ENCODE results near the gene NME4.

NME4 gene

DNA sequence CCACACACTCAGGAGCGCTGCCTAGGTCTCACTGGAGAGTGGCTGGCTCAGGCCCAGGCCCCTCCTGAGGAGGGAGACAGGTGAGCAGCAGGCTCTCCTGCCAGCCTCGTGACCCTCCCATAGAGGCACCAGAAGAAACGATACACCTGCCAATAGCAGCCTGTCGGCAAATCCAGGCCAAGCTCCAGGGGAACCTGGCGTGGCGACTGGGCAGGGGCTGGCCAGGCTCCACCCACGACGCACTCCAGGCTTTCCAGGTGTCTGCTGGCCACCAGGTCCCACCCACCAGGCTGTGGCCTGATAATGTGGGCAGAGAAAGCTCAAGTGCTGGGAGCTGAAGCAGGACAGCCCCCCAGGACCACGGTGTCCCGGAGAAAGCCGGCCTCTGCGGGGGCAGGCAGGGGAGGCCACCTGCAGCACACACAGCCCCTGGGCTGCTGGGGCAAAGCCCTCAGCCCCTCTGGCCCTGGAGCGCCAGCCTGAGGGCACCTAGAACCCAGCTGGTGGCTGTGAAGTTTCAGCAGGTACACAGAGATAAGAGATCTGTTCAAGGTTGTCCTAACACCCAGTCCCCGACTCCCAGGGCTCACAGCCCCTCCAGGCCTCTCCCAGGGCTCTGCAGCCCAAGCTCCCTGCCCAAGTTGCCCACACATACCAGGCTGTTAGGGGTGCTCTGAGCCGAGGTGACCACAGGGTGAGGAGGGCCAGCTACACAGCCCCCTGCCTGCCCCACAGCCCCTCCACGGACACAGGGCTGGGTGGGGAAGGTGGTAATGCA is 17.6 kb upstream of the NME4 start:
- no peak overlapping the region for H3K27ac ChIP-seq (ENCODE audit: extremely low read depth, low read depth, low read length)
- no peaks in the 10 kb centered on the region for H3K4me1 ChIP-seq (ENCODE audit: control insufficient read depth, insufficient read depth, low read length)
- ChIA-PET CTCF (interaction anchor here (1.0 kb wide), 1 partner anchor 9 kb away, joined by 3 read pairs; the partner anchor contains the start of gene MRPL28), POLR2A (interaction anchor here (0.6 to 1.1 kb wide), 2 partner anchors 9 to 70 kb away, joined by 3 read pairs; partner anchors contain the start of gene MRPL28)
- peaks cover 0 to 29% of the 10 kb centered on the region in 2 experiments; a peak in 1 of 3 replicates for H3K36me3 ChIP-seq (ENCODE audit: control insufficient read depth in 2 of 2, insufficient read depth in 1 of 2, low read length in 2 of 2)
- no peaks in the 10 kb centered on the region for H3K9me3 ChIP-seq (ENCODE audit: control insufficient read depth, insufficient read depth, low read depth, low read length)
- H3K4me3 ChIP-seq (ENCODE audit: low read depth, low read length), result no peak overlapping the region
- TF ChIP-seq ZBTB20 (tag by site-specific recombination; IDR thresholded peaks at IDR 0.05) (no peak), ZNF785 (tag by site-specific recombination; IDR thresholded peaks at IDR 0.05) (no peak), SP2 (tag by site-specific recombination; IDR thresholded peaks at IDR 0.05) (no peak), MEIS1 (CRISPR knock-in tag; IDR thresholded peaks at IDR 0.05; ENCODE audit: borderline replicate concordance) (no peak), TCF7L2 (IDR thresholded peaks at IDR 0.05; ENCODE audit: borderline replicate concordance, low read depth, low read length) (no peak), ZNF221 (tag by site-specific recombination; IDR thresholded peaks at IDR 0.05; ENCODE audit: borderline replicate concordance) (no peak), SETDB1 (IDR thresholded peaks at IDR 0.05; ENCODE audit: insufficient read length, low read length) (no peak), ZFHX2 (tag by site-specific recombination; conservative IDR thresholded peaks at IDR 0.05) (no peak; the same call in 1 of the 2 replicates), ZNF548 (tag by site-specific recombination; IDR thresholded peaks at IDR 0.05) (no peak), ZNF248 (tag by site-specific recombination; IDR thresholded peaks at IDR 0.05) (no peak), ZBTB8A (tag by site-specific recombination; IDR thresholded peaks at IDR 0.05) (peak; percentile 44), SCRT1 (tag by site-specific recombination; IDR thresholded peaks at IDR 0.05; ENCODE audit: borderline replicate concordance) (no peak), SCRT2 (tag by site-specific recombination; IDR thresholded peaks at IDR 0.05) (no peak), ZEB2 (tag by site-specific recombination; IDR thresholded peaks at IDR 0.05) (no peak), ZNF747 (tag by site-specific recombination; IDR thresholded peaks at IDR 0.05) (no peak), EGR2 (tag by site-specific recombination; IDR thresholded peaks at IDR 0.05; ENCODE audit: low read depth) (peak; percentile 32), ZIC2 (tag by site-specific recombination; IDR thresholded peaks at IDR 0.05) (peak; percentile 9; the same call in 1 of the 2 replicates)
- TF ChIP-seq, protein P1, sequence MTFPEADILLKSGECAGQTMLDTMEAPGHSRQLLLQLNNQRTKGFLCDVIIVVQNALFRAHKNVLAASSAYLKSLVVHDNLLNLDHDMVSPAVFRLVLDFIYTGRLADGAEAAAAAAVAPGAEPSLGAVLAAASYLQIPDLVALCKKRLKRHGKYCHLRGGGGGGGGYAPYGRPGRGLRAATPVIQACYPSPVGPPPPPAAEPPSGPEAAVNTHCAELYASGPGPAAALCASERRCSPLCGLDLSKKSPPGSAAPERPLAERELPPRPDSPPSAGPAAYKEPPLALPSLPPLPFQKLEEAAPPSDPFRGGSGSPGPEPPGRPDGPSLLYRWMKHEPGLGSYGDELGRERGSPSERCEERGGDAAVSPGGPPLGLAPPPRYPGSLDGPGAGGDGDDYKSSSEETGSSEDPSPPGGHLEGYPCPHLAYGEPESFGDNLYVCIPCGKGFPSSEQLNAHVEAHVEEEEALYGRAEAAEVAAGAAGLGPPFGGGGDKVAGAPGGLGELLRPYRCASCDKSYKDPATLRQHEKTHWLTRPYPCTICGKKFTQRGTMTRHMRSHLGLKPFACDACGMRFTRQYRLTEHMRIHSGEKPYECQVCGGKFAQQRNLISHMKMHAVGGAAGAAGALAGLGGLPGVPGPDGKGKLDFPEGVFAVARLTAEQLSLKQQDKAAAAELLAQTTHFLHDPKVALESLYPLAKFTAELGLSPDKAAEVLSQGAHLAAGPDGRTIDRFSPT (tag by site-specific recombination; IDR thresholded peaks at IDR 0.05), result peak; percentile 59; the same call in 1 of the 2 replicates
- TF ChIP-seq, protein P2, sequence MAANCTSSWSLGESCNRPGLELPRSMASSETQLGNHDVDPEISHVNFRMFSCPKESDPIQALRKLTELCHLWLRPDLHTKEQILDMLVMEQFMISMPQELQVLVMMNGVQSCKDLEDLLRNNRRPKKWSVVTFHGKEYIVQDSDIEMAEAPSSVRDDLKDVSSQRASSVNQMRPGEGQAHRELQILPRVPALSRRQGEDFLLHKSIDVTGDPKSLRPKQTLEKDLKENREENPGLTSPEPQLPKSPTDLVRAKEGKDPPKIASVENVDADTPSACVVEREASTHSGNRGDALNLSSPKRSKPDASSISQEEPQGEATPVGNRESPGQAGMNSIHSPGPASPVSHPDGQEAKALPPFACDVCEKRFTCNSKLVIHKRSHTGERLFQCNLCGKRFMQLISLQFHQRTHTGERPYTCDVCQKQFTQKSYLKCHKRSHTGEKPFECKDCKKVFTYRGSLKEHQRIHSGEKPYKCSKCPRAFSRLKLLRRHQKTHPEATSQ (tag by site-specific recombination; IDR thresholded peaks at IDR 0.05), result no peak
- TF ChIP-seq, protein P3, sequence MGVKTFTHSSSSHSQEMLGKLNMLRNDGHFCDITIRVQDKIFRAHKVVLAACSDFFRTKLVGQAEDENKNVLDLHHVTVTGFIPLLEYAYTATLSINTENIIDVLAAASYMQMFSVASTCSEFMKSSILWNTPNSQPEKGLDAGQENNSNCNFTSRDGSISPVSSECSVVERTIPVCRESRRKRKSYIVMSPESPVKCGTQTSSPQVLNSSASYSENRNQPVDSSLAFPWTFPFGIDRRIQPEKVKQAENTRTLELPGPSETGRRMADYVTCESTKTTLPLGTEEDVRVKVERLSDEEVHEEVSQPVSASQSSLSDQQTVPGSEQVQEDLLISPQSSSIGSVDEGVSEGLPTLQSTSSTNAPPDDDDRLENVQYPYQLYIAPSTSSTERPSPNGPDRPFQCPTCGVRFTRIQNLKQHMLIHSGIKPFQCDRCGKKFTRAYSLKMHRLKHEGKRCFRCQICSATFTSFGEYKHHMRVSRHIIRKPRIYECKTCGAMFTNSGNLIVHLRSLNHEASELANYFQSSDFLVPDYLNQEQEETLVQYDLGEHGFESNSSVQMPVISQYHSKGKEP (tag by site-specific recombination; IDR thresholded peaks at IDR 0.05), result no peak
- TF ChIP-seq, protein P4, sequence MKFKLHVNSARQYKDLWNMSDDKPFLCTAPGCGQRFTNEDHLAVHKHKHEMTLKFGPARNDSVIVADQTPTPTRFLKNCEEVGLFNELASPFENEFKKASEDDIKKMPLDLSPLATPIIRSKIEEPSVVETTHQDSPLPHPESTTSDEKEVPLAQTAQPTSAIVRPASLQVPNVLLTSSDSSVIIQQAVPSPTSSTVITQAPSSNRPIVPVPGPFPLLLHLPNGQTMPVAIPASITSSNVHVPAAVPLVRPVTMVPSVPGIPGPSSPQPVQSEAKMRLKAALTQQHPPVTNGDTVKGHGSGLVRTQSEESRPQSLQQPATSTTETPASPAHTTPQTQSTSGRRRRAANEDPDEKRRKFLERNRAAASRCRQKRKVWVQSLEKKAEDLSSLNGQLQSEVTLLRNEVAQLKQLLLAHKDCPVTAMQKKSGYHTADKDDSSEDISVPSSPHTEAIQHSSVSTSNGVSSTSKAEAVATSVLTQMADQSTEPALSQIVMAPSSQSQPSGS (tag by site-specific recombination; IDR thresholded peaks at IDR 0.05; ENCODE audit: low read depth), result no peak
- TF ChIP-seq, protein P5, sequence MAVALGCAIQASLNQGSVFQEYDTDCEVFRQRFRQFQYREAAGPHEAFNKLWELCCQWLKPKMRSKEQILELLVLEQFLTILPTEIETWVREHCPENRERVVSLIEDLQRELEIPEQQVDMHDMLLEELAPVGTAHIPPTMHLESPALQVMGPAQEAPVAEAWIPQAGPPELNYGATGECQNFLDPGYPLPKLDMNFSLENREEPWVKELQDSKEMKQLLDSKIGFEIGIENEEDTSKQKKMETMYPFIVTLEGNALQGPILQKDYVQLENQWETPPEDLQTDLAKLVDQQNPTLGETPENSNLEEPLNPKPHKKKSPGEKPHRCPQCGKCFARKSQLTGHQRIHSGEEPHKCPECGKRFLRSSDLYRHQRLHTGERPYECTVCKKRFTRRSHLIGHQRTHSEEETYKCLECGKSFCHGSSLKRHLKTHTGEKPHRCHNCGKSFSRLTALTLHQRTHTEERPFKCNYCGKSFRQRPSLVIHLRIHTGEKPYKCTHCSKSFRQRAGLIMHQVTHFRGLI (tag by site-specific recombination; IDR thresholded peaks at IDR 0.05), result no peak
- TF ChIP-seq, protein P6, sequence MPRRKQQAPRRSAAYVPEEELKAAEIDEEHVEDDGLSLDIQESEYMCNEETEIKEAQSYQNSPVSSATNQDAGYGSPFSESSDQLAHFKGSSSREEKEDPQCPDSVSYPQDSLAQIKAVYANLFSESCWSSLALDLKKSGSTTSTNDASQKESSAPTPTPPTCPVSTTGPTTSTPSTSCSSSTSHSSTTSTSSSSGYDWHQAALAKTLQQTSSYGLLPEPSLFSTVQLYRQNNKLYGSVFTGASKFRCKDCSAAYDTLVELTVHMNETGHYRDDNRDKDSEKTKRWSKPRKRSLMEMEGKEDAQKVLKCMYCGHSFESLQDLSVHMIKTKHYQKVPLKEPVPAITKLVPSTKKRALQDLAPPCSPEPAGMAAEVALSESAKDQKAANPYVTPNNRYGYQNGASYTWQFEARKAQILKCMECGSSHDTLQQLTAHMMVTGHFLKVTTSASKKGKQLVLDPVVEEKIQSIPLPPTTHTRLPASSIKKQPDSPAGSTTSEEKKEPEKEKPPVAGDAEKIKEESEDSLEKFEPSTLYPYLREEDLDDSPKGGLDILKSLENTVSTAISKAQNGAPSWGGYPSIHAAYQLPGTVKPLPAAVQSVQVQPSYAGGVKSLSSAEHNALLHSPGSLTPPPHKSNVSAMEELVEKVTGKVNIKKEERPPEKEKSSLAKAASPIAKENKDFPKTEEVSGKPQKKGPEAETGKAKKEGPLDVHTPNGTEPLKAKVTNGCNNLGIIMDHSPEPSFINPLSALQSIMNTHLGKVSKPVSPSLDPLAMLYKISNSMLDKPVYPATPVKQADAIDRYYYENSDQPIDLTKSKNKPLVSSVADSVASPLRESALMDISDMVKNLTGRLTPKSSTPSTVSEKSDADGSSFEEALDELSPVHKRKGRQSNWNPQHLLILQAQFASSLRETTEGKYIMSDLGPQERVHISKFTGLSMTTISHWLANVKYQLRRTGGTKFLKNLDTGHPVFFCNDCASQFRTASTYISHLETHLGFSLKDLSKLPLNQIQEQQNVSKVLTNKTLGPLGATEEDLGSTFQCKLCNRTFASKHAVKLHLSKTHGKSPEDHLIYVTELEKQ (tag by site-specific recombination; IDR thresholded peaks at IDR 0.05; ENCODE audit: borderline replicate concordance), result no peak
